ENCODE data around the gene FMN1.

Gene FMN1

DNA sequence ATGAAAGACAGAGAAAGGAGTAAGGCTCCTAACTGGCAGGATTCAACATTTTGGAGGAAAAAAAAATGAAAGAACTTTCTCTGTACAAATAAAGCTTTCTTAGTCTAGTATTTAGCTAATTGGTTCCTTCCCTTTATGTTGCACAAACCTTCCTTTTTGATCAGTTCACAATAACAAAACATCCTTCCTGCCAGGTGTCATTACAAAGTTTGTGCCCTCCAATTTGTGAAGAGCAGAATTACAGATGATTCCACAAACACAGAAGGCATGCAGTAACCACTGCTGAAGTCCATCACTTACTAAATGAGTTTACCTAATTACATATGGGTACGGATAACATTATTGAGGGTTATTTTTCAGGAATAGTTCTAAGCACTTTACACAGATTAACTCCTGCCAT lies 179.9 kb downstream of the FMN1 start:
- no peak for DNase-seq (ENCODE audit: low spot score)
- POLR2A ChIA-PET (ENCODE audit: low non-redundant PET) = no interaction called here
- TF ChIP-seq, protein P1, sequence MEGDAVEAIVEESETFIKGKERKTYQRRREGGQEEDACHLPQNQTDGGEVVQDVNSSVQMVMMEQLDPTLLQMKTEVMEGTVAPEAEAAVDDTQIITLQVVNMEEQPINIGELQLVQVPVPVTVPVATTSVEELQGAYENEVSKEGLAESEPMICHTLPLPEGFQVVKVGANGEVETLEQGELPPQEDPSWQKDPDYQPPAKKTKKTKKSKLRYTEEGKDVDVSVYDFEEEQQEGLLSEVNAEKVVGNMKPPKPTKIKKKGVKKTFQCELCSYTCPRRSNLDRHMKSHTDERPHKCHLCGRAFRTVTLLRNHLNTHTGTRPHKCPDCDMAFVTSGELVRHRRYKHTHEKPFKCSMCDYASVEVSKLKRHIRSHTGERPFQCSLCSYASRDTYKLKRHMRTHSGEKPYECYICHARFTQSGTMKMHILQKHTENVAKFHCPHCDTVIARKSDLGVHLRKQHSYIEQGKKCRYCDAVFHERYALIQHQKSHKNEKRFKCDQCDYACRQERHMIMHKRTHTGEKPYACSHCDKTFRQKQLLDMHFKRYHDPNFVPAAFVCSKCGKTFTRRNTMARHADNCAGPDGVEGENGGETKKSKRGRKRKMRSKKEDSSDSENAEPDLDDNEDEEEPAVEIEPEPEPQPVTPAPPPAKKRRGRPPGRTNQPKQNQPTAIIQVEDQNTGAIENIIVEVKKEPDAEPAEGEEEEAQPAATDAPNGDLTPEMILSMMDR (conservative IDR thresholded peaks at IDR 0.05; ENCODE audit: low read depth) = no peak
- CTCF ChIA-PET = no interaction called here
- H3K27ac ChIP-seq = no peak overlapping the region

- peak; percentile 86 for DNase-seq (ENCODE audit: low spot score)
- POLR2A ChIA-PET (ENCODE audit: low non-redundant PET) = no interaction called here
- TF ChIP-seq, protein P1 (conservative IDR thresholded peaks at IDR 0.05; ENCODE audit: low read depth) = no peak
- no peak overlapping the region for H3K27ac ChIP-seq
- CTCF ChIA-PET = interaction anchor here (0.6 kb wide), 2 partner anchors 132 to 279 kb away, joined by 3 to 6 read pairs; no protein-coding TSS in a partner anchor
Observed at GRCh38 chr15:33013827-33014445, 180.6 kb downstream of the FMN1 start.

DNA sequence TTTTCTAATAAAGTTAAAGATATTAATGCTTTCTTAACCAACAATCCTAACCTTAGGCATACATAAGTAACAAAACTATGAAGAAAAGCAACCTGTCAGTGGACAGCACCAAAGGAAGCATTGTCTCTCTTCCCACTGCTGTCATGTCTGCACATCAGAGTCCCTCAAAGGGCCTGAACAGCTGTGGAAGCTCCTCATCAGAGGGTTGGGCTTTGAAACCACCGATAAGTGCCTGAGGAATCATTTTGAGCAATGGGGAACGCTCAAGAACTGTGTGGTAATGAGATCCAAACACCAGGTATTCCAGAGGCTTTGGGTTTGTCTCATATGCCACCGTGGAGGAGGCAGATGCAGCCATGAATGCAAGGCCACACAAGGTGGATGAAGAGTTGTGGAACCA lies 182.5 kb downstream of the FMN1 start:
- DNase-seq (ENCODE audit: low spot score) = no peak
- H3K27ac ChIP-seq = no peak overlapping the region
- ChIA-PET CTCF (no interaction called here), POLR2A (ENCODE audit: low non-redundant PET) (no interaction called here)
- TF ChIP-seq, protein P1 (conservative IDR thresholded peaks at IDR 0.05; ENCODE audit: low read depth) = no peak

DNA sequence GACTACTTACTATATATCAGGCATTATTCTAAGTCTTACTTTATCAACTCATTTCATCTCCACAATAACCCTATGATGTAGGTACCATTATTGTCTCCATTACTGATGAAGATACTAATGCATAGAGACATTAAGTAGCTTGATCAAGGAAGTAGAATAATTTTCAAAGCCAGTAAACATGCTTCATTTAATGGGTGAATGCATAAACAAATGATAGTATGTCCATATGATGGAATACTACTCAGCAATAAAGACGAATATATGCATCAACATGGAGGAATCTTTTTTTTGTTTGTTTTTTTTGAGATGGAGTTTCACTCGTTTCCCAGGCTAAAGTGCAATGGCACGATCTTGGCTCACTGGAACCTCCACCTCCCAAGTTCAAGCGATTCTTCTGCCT lies 184.9 kb downstream of the FMN1 start:
- TF ChIP-seq, protein P1 (conservative IDR thresholded peaks at IDR 0.05; ENCODE audit: low read depth) = no peak
- ChIA-PET CTCF (interaction anchor here (0.7 kb wide), 1 partner anchor 20 kb away, joined by 3 read pairs; no protein-coding TSS in a partner anchor), POLR2A (ENCODE audit: low non-redundant PET) (no interaction called here)
- no peak for DNase-seq (ENCODE audit: low spot score)
- no peak overlapping the region for H3K27ac ChIP-seq

DNA sequence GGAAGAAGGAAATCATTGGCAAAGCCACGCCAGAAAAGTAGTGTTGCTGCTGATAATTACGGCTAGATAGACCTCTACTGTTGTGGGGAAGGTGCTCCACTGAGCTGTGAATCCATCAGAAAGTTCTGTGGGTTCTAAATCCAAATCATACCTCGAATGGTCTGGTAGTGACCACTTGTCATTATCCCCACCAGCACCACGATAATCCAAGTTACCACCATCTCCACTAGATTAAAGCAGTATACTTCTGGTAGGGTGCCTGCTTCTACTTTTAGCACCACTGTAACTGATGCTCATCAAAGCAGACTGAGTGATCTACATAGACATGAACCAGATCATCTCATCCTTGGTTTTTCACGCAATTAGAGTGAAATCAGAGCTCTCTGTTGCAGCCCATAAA lies 185.5 kb downstream of the FMN1 start:
- TF ChIP-seq, protein P1 (conservative IDR thresholded peaks at IDR 0.05; ENCODE audit: low read depth) = no peak
- H3K27ac ChIP-seq = no peak overlapping the region
- no peak for DNase-seq (ENCODE audit: low spot score)
- ChIA-PET CTCF (no interaction called here), POLR2A (ENCODE audit: low non-redundant PET) (no interaction called here)

DNA sequence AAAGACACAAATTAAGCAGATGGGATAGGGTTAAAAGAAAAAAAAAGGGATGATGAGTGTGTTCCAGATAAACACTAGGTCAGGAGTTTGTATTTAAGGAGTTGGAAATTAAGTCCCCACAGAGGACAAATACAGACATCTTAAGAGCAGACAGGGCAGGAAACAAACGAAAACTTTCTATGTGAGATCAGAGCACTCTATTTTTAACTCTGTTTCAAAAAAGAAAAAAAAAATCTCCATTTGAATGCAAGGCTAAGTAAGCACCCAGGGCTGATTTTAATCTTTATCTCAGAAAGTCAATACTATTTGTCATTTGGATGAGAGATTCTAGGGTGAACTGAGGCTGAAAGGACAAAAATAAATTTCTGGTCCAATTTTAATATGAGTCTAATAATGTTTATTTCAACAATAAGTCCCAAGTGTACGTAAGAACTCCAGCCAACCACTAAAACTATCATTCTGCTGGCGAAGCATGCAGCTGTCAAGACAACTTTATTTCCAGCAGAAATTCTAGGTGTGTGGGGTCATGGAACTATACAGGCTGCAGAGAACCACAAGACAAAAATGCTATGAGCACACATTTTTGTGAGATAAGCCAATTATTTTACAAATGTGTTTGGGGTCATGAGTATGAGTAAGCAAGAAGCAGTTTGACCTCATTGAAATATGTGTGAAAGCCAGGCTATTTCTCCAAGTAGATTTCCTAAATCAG lies 186.1 kb downstream of the FMN1 start:
- ChIA-PET POLR2A (ENCODE audit: low non-redundant PET) (no interaction called here), CTCF (no interaction called here)
- no peak for DNase-seq (ENCODE audit: low spot score)
- TF ChIP-seq, protein P1 (conservative IDR thresholded peaks at IDR 0.05; ENCODE audit: low read depth) = no peak
- H3K27ac ChIP-seq = no peak overlapping the region
